COR-L47 (cell line): ENCODE data around the gene BNIP5.

Experiments used
- DNase-seq: peaks from one replicate; lab custom pipeline; 2025; lab: John Stamatoyannopoulos, UW

The BNIP5 gene

GRCh38 chr6:36266913-36267644 lies 69.6 kb downstream of the BNIP5 start:
- DNase-seq = no peak
